SK-N-SH (cell line): ENCODE results near the gene BHMT. TPM values are rescaled to one million over a fixed set of nuclear protein-coding genes. Genes with fewer than 3 reads are reported as not detected.

Experiments used
- CTCF ChIA-PET: fragments of 300-600, 350-600 bp; formaldehyde crosslinking; extraction: SDS; loops from one replicate; lab custom pipeline; 2021; lab: Yijun Ruan, JAX
- POLR2A ChIA-PET: fragments of 350-600 bp; sonication (Branson Sonifier 250); formaldehyde crosslinking; extraction: SDS; loops from one replicate; lab custom pipeline; 2020; ENCODE audit warnings: antibody characterized with exemption, inconsistent platforms; lab: Yijun Ruan, JAX
- DNase-seq: peaks from one replicate; pipeline ENCODE4 v3.0.0; 2012
- H2AFZ ChIP-seq: fragments of 200-600 bp; sonication (generic); 2 replicates; pipeline ENCODE4 v1.8.1; 2016; ENCODE audit warnings: antibody characterized with exemption, mild to moderate bottlenecking, low read depth
- H3F3A ChIP-seq: fragments of 200-600 bp; sonication (generic); replicated peaks from 2 replicates; pipeline ENCODE3; 2016; ENCODE audit warnings: antibody characterized with exemption, mild to moderate bottlenecking; ENCODE audit not compliant: insufficient read depth
- H3K27ac ChIP-seq, 2 experiments: fragments of 200-500 bp in 1 of 2; fragments of 200-600 bp in 1 of 2; sonication (Bioruptor generic) in 1 of 2; sonication (generic), shearing (Covaris generic) in 1 of 2; 2 replicates each; pipeline versions ENCODE4 v1.5.1 to v1.6.1; 2014 to 2016; ENCODE audit warnings: low read depth in 2 of 2, inconsistent platforms in 1 of 2, low read length in 1 of 2, mild to moderate bottlenecking in 1 of 2, mixed read lengths in 1 of 2
- H3K27me3 ChIP-seq: fragments of 200-600 bp; sonication (generic), shearing (Covaris generic); 2 replicates; pipeline ENCODE4 v1.6.1; 2016; ENCODE audit warnings: mixed run types; ENCODE audit not compliant: insufficient read depth
- H3K36me3 ChIP-seq, 2 experiments: fragments of 200-500 bp in 1 of 2; fragments of 200-600 bp in 1 of 2; sonication (Bioruptor generic) in 1 of 2; sonication (generic) in 1 of 2; replicated peaks in 1 of 2; 2 replicates each; pipeline versions ENCODE3 to v1.5.1; 2014 to 2016; ENCODE audit warnings: low read length in 1 of 2, mild to moderate bottlenecking in 1 of 2; ENCODE audit not compliant: insufficient read depth in 2 of 2, control insufficient read depth in 1 of 2
- H3K4me1 ChIP-seq, 2 experiments: fragments of 200-500 bp in 1 of 2; fragments of 200-600 bp in 1 of 2; sonication (Bioruptor generic) in 1 of 2; sonication (generic), shearing (Covaris generic) in 1 of 2; 2 replicates each; pipeline versions ENCODE4 v1.5.1 to v1.6.1; 2014 to 2016; ENCODE audit warnings: low read depth in 1 of 2, low read length in 1 of 2, mixed run types in 1 of 2; ENCODE audit not compliant: insufficient read depth in 2 of 2, control insufficient read depth in 1 of 2
- H3K4me2 ChIP-seq: fragments of 200-600 bp; sonication (generic), shearing (Covaris generic); 2 replicates; pipeline ENCODE4 v1.6.1; 2017; ENCODE audit warnings: mixed run types
- H3K4me3 ChIP-seq, 2 experiments: fragments of 200-500 bp in 1 of 2; fragments of 200-600 bp in 1 of 2; sonication (Bioruptor generic) in 1 of 2; sonication (generic), shearing (Covaris generic) in 1 of 2; 2 replicates each; pipeline versions ENCODE4 v1.5.1 to v1.8.1; 2014 to 2016; ENCODE audit warnings: low read depth in 2 of 2, inconsistent platforms in 1 of 2, low read length in 1 of 2, mild to moderate bottlenecking in 1 of 2, mixed read lengths in 1 of 2, moderate library complexity in 1 of 2
- H3K79me2 ChIP-seq: fragments of 200-600 bp; sonication (generic); 2 replicates; pipeline ENCODE4 v1.8.1; 2017; ENCODE audit warnings: mild to moderate bottlenecking; ENCODE audit not compliant: insufficient read depth
- H3K9ac ChIP-seq: fragments of 200-600 bp; sonication (generic); 2 replicates; pipeline ENCODE4 v1.6.1; 2017; ENCODE audit warnings: mixed run types
- H3K9me2 ChIP-seq: fragments of 200-600 bp; sonication (generic); 2 replicates; pipeline ENCODE4 v1.6.1; 2017; ENCODE audit warnings: mixed run types
- H3K9me3 ChIP-seq: fragments of 200-600 bp; sonication (generic); 2 replicates; pipeline ENCODE4 v1.6.1; 2017; ENCODE audit warnings: mixed run types, mild to moderate bottlenecking, moderate library complexity
- H4K20me1 ChIP-seq: fragments of 200-600 bp; sonication (generic); 2 replicates; pipeline ENCODE4 v1.6.1; 2017; ENCODE audit warnings: mild to moderate bottlenecking, mixed run types; ENCODE audit not compliant: insufficient read depth
- CHD2 ChIP-seq: fragments of 150-350 bp; IDR thresholded peaks from 2 replicates; pipeline ENCODE4 v1.6.1; 2018; ENCODE audit warnings: low read length; ENCODE audit not compliant: partially characterized antibody
- CTCF ChIP-seq: fragments of 200-600 bp; sonication (generic); IDR thresholded peaks from 2 replicates; pipeline ENCODE4 v1.6.1; 2017; ENCODE audit warnings: antibody characterized with exemption, mild to moderate bottlenecking, moderate library complexity
- ELF1 ChIP-seq: IDR thresholded peaks from 2 replicates; pipeline ENCODE4 v1.4.0; 2012
- EP300 ChIP-seq, 2 experiments: IDR thresholded peaks; 2 replicates each; pipeline versions ENCODE4 v1.4.0 to v1.6.1; 2012; ENCODE audit warnings: borderline replicate concordance in 1 of 2, low read depth in 1 of 2, low read length in 1 of 2
- EZH2phosphoT487 ChIP-seq: fragments of 200-600 bp; sonication (generic); IDR thresholded peaks from 2 replicates; pipeline ENCODE4 v1.6.1; 2017; ENCODE audit warnings: low read depth, mixed run types, mild to moderate bottlenecking, antibody characterized with exemption, moderate library complexity, borderline replicate concordance
- FOXJ3 ChIP-seq: sonication (generic); formaldehyde crosslinking; IDR thresholded peaks from 2 replicates; pipeline ENCODE4 v1.5.1; 2020; ENCODE audit warnings: mild to moderate bottlenecking, missing genetic modification reagents
- FOXM1 ChIP-seq: IDR thresholded peaks from 2 replicates; pipeline ENCODE4 v1.4.0; 2012; ENCODE audit warnings: low read depth, mild to moderate bottlenecking
- GABPA ChIP-seq: IDR thresholded peaks from 2 replicates; pipeline ENCODE4 v1.4.0; 2012; ENCODE audit warnings: low read depth, mild to moderate bottlenecking
- GATA2 ChIP-seq: sonication (generic); formaldehyde crosslinking; IDR thresholded peaks from 2 replicates; pipeline ENCODE4 v1.5.0; 2020; ENCODE audit warnings: mild to moderate bottlenecking, missing genetic modification reagents
- IRF3 ChIP-seq: fragments of 150-350 bp; IDR thresholded peaks from 2 replicates; pipeline ENCODE4 v1.6.1; 2016; ENCODE audit warnings: mild to moderate bottlenecking, low read depth, low read length
- JUND ChIP-seq: IDR thresholded peaks from 2 replicates; pipeline ENCODE4 v1.4.0; 2012
- MAX ChIP-seq: IDR thresholded peaks from 2 replicates; pipeline ENCODE4 v1.4.0; 2012; ENCODE audit warnings: low read depth
- MEF2A ChIP-seq: IDR thresholded peaks from 2 replicates; pipeline ENCODE4 v1.4.0; 2012; ENCODE audit warnings: low read depth, borderline replicate concordance
- MXI1 ChIP-seq: IDR thresholded peaks from 2 replicates; pipeline ENCODE4 v1.6.1; 2012; ENCODE audit warnings: mild to moderate bottlenecking, low read depth, low read length, improper control_type of control experiment
- NFIC ChIP-seq: IDR thresholded peaks from 2 replicates; pipeline ENCODE4 v1.4.0; 2012; ENCODE audit warnings: borderline replicate concordance
- NRF1 ChIP-seq: IDR thresholded peaks from 2 replicates; pipeline ENCODE4 v1.6.1; 2012; ENCODE audit warnings: low read depth, mild to moderate bottlenecking, low read length
- POLR2AphosphoS5 ChIP-seq: IDR thresholded peaks from 2 replicates; pipeline ENCODE4 v1.6.1; 2012; ENCODE audit warnings: low read depth, low read length
- RAD21 ChIP-seq: IDR thresholded peaks from 2 replicates; pipeline ENCODE4 v1.6.1; 2012; ENCODE audit warnings: mild to moderate bottlenecking, low read length
- RCOR1 ChIP-seq: fragments of 150-350 bp; IDR thresholded peaks from 2 replicates; pipeline ENCODE4 v1.6.1; 2017; ENCODE audit warnings: antibody characterized with exemption, low read length
- RFX5 ChIP-seq: IDR thresholded peaks from 2 replicates; pipeline ENCODE4 v1.6.1; 2012; ENCODE audit warnings: mild to moderate bottlenecking, improper control_type of control experiment, low read length
- RXRA ChIP-seq: IDR thresholded peaks from 2 replicates; pipeline ENCODE4 v1.4.0; 2012; ENCODE audit warnings: low read depth, mild to moderate bottlenecking, borderline replicate concordance
- SIN3A ChIP-seq: IDR thresholded peaks from 2 replicates; pipeline ENCODE4 v1.6.1; 2012; ENCODE audit warnings: low read depth, mild to moderate bottlenecking, low read length, moderate library complexity, borderline replicate concordance
- SMC3 ChIP-seq: IDR thresholded peaks from 2 replicates; pipeline ENCODE4 v1.6.1; 2012; ENCODE audit warnings: low read depth, low read length, improper control_type of control experiment
- TAF1 ChIP-seq: IDR thresholded peaks from 2 replicates; pipeline ENCODE4 v1.6.1; 2012; ENCODE audit warnings: low read depth, mild to moderate bottlenecking, low read length, moderate library complexity, borderline replicate concordance
- TCF12 ChIP-seq: IDR thresholded peaks from 2 replicates; pipeline ENCODE4 v1.4.0; 2012
- TEAD4 ChIP-seq: IDR thresholded peaks from 2 replicates; pipeline ENCODE4 v1.4.0; 2012; ENCODE audit warnings: mild to moderate bottlenecking, borderline replicate concordance; ENCODE audit not compliant: insufficient read depth
- YY1 ChIP-seq: IDR thresholded peaks from 2 replicates; pipeline ENCODE4 v1.4.0; 2012; ENCODE audit warnings: low read depth, mild to moderate bottlenecking
- WGBS: methylation state at CpG from one replicate; pipeline ENCODE4 v1.1.6; 2017; ENCODE audit warnings: low lambda C conversion rate; 5-methylcytosine and 5-hydroxymethylcytosine counted together
- polyA plus RNA-seq, 3 experiments: library from polyadenylated mRNA; depleted of rRNA; stranded (reverse); fragments of >200 nt; gene quantifications; 2 replicates each; pipeline ENCODE4 v1.2.3, GENCODE V29; 2012
- TF ChIP-seq, protein P1 (sequence below): IDR thresholded peaks from 2 replicates; pipeline ENCODE4 v1.4.0; 2012; ENCODE audit warnings: low read depth, borderline replicate concordance
- TF ChIP-seq, protein P2 (sequence below): IDR thresholded peaks from 2 replicates; pipeline ENCODE4; 2012
- TF ChIP-seq, protein P3 (sequence below): IDR thresholded peaks from 2 replicates; pipeline ENCODE4 v1.4.0; 2012; ENCODE audit warnings: low read depth, borderline replicate concordance

Gene BHMT
- polyA plus RNA-seq, 1 of the 3 experiments (the other 2 are of a cell fraction), result not detected

- peak; percentile 70 for DNase-seq
- Histone ChIP-seq H3K9me3 (no peaks in the 10 kb centered on the region), H3K9ac (no peak overlapping the region), H3F3A (no peaks in the 10 kb centered on the region), H3K4me3 (no peak overlapping the region), H4K20me1 (no peaks in the 10 kb centered on the region), H3K9me2 (no peaks in the 10 kb centered on the region), H3K4me1 (peaks cover 0 to 16% of the 10 kb centered on the region in 2 experiments; a peak in 2 of 4 replicates), H3K4me2 (no peak overlapping the region), H2AFZ (no peak overlapping the region), H3K36me3 (no peaks in the 10 kb centered on the region), H3K27ac (peak overlapping the region in 1 of 2 experiments; percentile 98; a peak in 2 of 4 replicates), H3K79me2 (no peaks in the 10 kb centered on the region), H3K27me3 (no peaks in the 10 kb centered on the region)
- CTCF ChIA-PET, result interaction anchor here (1.6 to 1.7 kb wide), 2 partner anchors 69 to 70 kb away, joined by 5 to 9 read pairs; no protein-coding TSS in a partner anchor
- POLR2A ChIA-PET, result interaction anchor here (0.6 kb wide), 1 partner anchor 1232 kb away, joined by 3 read pairs; no protein-coding TSS in a partner anchor
- WGBS, result 19% methylated on average over 3 of the region's 3 CpGs
- TF ChIP-seq, protein P1, sequence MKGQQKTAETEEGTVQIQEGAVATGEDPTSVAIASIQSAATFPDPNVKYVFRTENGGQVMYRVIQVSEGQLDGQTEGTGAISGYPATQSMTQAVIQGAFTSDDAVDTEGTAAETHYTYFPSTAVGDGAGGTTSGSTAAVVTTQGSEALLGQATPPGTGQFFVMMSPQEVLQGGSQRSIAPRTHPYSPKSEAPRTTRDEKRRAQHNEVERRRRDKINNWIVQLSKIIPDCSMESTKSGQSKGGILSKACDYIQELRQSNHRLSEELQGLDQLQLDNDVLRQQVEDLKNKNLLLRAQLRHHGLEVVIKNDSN, result no peak
- TF ChIP-seq TEAD4, result no peak
- no peak for TF ChIP-seq RFX5
- no peak for TF ChIP-seq TCF12
- TF ChIP-seq YY1, result no peak
- TF ChIP-seq CTCF, result no peak
- no peak for TF ChIP-seq NRF1
- no peak for TF ChIP-seq TAF1
- no peak for TF ChIP-seq FOXM1
- no peak for TF ChIP-seq MAX
- no peak for TF ChIP-seq SMC3
- TF ChIP-seq POLR2AphosphoS5, result no peak
- TF ChIP-seq MEF2A, result no peak
- no peak for TF ChIP-seq RXRA
- peak; percentile 89 for TF ChIP-seq GATA2
- TF ChIP-seq NFIC, result no peak
- no peak for TF ChIP-seq GABPA
- no peak for TF ChIP-seq JUND
- TF ChIP-seq, protein P2, sequence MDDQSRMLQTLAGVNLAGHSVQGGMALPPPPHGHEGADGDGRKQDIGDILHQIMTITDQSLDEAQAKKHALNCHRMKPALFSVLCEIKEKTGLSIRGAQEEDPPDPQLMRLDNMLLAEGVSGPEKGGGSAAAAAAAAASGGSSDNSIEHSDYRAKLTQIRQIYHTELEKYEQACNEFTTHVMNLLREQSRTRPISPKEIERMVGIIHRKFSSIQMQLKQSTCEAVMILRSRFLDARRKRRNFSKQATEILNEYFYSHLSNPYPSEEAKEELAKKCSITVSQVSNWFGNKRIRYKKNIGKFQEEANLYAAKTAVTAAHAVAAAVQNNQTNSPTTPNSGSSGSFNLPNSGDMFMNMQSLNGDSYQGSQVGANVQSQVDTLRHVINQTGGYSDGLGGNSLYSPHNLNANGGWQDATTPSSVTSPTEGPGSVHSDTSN, result no peak
- no peak for TF ChIP-seq ELF1
- peak; percentile 89 for TF ChIP-seq RCOR1
- TF ChIP-seq SIN3A, result no peak
- no peak for TF ChIP-seq EZH2phosphoT487
- TF ChIP-seq FOXJ3, result 0 out of 2 replicates have a peak, but pooled peaks have one; percentile 20
- TF ChIP-seq MXI1, result no peak
- peak; percentile 62 for TF ChIP-seq CHD2
- TF ChIP-seq RAD21, result no peak
- peak in 1 of 2 experiments; percentile 85; a peak in 2 of 4 replicates for TF ChIP-seq EP300 (IDR thresholded peaks at IDR 0.05; ENCODE audit: borderline replicate concordance in 1 of 2, low read depth in 1 of 2, low read length in 1 of 2)
- TF ChIP-seq IRF3, result no peak
- TF ChIP-seq, protein P3, sequence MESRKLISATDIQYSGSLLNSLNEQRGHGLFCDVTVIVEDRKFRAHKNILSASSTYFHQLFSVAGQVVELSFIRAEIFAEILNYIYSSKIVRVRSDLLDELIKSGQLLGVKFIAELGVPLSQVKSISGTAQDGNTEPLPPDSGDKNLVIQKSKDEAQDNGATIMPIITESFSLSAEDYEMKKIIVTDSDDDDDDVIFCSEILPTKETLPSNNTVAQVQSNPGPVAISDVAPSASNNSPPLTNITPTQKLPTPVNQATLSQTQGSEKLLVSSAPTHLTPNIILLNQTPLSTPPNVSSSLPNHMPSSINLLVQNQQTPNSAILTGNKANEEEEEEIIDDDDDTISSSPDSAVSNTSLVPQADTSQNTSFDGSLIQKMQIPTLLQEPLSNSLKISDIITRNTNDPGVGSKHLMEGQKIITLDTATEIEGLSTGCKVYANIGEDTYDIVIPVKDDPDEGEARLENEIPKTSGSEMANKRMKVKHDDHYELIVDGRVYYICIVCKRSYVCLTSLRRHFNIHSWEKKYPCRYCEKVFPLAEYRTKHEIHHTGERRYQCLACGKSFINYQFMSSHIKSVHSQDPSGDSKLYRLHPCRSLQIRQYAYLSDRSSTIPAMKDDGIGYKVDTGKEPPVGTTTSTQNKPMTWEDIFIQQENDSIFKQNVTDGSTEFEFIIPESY, result no peak
Measured at GRCh38 chr5:79093762-79094161, 17.8 kb upstream of the BHMT start.
